NCI-H146 treated with DMSO at 0.1 percent for 48 hours (cell line): ENCODE results near the gene SLC16A3.
"Not testable (repeated sequence)": the region's sequence is repeated elsewhere in the genome, so short reads cannot be mapped to it uniquely, and the experiment has no call there.

ENCODE experiments used
- DNase-seq: peaks from one replicate; lab custom pipeline; 2025; ENCODE audit not compliant: unreplicated experiment; lab: John Stamatoyannopoulos, UW

SLC16A3 gene

GRCh38 chr17:82228842-82229697 lies at the start of gene SLC16A3:
SLC16A3 (plus strand) TSS chr17:82229042; CDS start chr17:82236009, 6,967 bp downstream.
- DNase-seq = peak; percentile 12

GRCh38 chr17:82179412-82179811 lies 49.4 kb upstream of the SLC16A3 start:
- no peak for DNase-seq

GRCh38 chr17:82179946-82180475 lies 48.8 kb upstream of the SLC16A3 start:
- DNase-seq = no peak

GRCh38 chr17:82180776-82181528 lies 47.9 kb upstream of the SLC16A3 start:
- DNase-seq = no peak

GRCh38 chr17:82184761-82185160 lies 44.1 kb upstream of the SLC16A3 start:
- DNase-seq = no peak

GRCh38 chr17:82186221-82186620 lies 42.6 kb upstream of the SLC16A3 start:
- DNase-seq = no peak

GRCh38 chr17:82187500-82187899 lies 41.3 kb upstream of the SLC16A3 start:
- no peak for DNase-seq

- peak; percentile 70 for DNase-seq
These were observed 40.6 kb upstream of the SLC16A3 start for GRCh38 chr17:82188001-82188961.

GRCh38 chr17:82193050-82193449 lies 35.8 kb upstream of the SLC16A3 start:
- not testable (repeated sequence) for DNase-seq

GRCh38 chr17:82193520-82194220 lies 35.2 kb upstream of the SLC16A3 start:
- DNase-seq = no peak

- no peak for DNase-seq
These were observed 34.1 kb upstream of the SLC16A3 start for GRCh38 chr17:82194765-82195164.

GRCh38 chr17:82195675-82196672 lies 32.9 kb upstream of the SLC16A3 start:
- no peak for DNase-seq

- no peak for DNase-seq
These were observed 30.8 kb upstream of the SLC16A3 start for GRCh38 chr17:82198092-82198491.

- no peak for DNase-seq
These were observed 29.3 kb upstream of the SLC16A3 start for GRCh38 chr17:82199496-82199895.

- DNase-seq = no peak
These were observed 28.7 kb upstream of the SLC16A3 start for GRCh38 chr17:82200135-82200534.

GRCh38 chr17:82200743-82201497 lies 27.9 kb upstream of the SLC16A3 start:
- DNase-seq = no peak

GRCh38 chr17:82201498-82201910 lies 27.3 kb upstream of the SLC16A3 start:
- DNase-seq = no peak

GRCh38 chr17:82202981-82203380 lies 25.9 kb upstream of the SLC16A3 start:
- DNase-seq = no peak
